H9 (cell line): ENCODE data around the gene C13orf42. TPM values are rescaled to one million over a fixed set of nuclear protein-coding genes. Genes with fewer than 3 reads are reported as not detected.
A peak's percentile ranks its signal among the peaks of the same experiment; 100 is the strongest.

Experiments used
- DNase-seq: peaks from one replicate; pipeline ENCODE4 v3.0.0-alpha.2; 2017
- H2AFZ ChIP-seq: one replicate; pipeline ENCODE4 v1.6.1; 2013; ENCODE audit warnings: mild to moderate bottlenecking, low read length, control low read depth, moderate library complexity
- H2AK5ac ChIP-seq: 2 replicates; pipeline ENCODE4 v1.6.1; 2013; ENCODE audit warnings: low read length, control low read depth, mixed read lengths; ENCODE audit not compliant: insufficient read length
- H2BK120ac ChIP-seq: one replicate; pipeline ENCODE4 v1.6.1; 2013; ENCODE audit warnings: low read depth, mild to moderate bottlenecking, low read length, control low read depth, inconsistent platforms; ENCODE audit not compliant: poor library complexity, severe bottlenecking
- H2BK12ac ChIP-seq: 2 replicates; pipeline ENCODE4 v1.6.1; 2013; ENCODE audit warnings: low read length, control low read depth, mixed read lengths, low read depth; ENCODE audit not compliant: insufficient read length
- H2BK15ac ChIP-seq: 2 replicates; pipeline ENCODE4 v1.6.1; 2013; ENCODE audit warnings: low read depth, low read length, control low read depth
- H2BK20ac ChIP-seq: one replicate; pipeline ENCODE4 v1.6.1; 2013; ENCODE audit warnings: low read depth, mild to moderate bottlenecking, low read length, control low read depth, inconsistent platforms; ENCODE audit not compliant: poor library complexity, severe bottlenecking
- H2BK5ac ChIP-seq: 2 replicates; pipeline ENCODE4 v1.6.1; 2013; ENCODE audit warnings: low read length, control low read depth, mixed read lengths; ENCODE audit not compliant: insufficient read length
- H3K14ac ChIP-seq: 2 replicates; pipeline ENCODE4 v1.6.1; 2013; ENCODE audit warnings: low read length, control low read depth; ENCODE audit not compliant: insufficient read depth
- H3K18ac ChIP-seq: 2 replicates; pipeline ENCODE4 v1.6.1; 2013; ENCODE audit warnings: low read depth, mild to moderate bottlenecking, mixed read lengths, low read length, control low read depth; ENCODE audit not compliant: insufficient read length
- H3K23ac ChIP-seq: 2 replicates; pipeline ENCODE4 v1.6.1; 2013; ENCODE audit warnings: low read length, control low read depth, mixed read lengths, low read depth; ENCODE audit not compliant: insufficient read length
- H3K23me2 ChIP-seq: 2 replicates; pipeline ENCODE4 v1.6.1; 2013; ENCODE audit warnings: low read depth, mild to moderate bottlenecking, mixed read lengths, low read length, control low read depth; ENCODE audit not compliant: insufficient read length, poor library complexity, severe bottlenecking
- H3K27ac ChIP-seq: 2 replicates; pipeline ENCODE4 v1.5.1; 2013; ENCODE audit warnings: low read length, control low read depth, mixed read lengths, low read depth; ENCODE audit not compliant: insufficient read length
- H3K27me3 ChIP-seq: 2 replicates; pipeline ENCODE4 v1.6.1; 2013; ENCODE audit warnings: low read length, control low read depth, inconsistent platforms; ENCODE audit not compliant: insufficient read depth
- H3K4ac ChIP-seq: 2 replicates; pipeline ENCODE4 v1.6.1; 2013; ENCODE audit warnings: low read depth, mild to moderate bottlenecking, control low read depth, inconsistent platforms, low read length, moderate library complexity
- H3K4me1 ChIP-seq: 2 replicates; pipeline ENCODE4 v1.6.1; 2013; ENCODE audit warnings: low read length, control low read depth, inconsistent platforms; ENCODE audit not compliant: insufficient read depth
- H3K4me2 ChIP-seq: 2 replicates; pipeline ENCODE4 v1.6.1; 2013; ENCODE audit warnings: low read length, control low read depth, mixed read lengths; ENCODE audit not compliant: insufficient read length, insufficient read depth
- H3K56ac ChIP-seq: 2 replicates; pipeline ENCODE4 v1.6.1; 2013; ENCODE audit warnings: low read depth, mild to moderate bottlenecking, mixed read lengths, low read length, control low read depth; ENCODE audit not compliant: insufficient read length
- H3K79me1 ChIP-seq: 2 replicates; pipeline ENCODE4 v1.6.1; 2013; ENCODE audit warnings: low read depth, mild to moderate bottlenecking, moderate library complexity, low read length, control low read depth, inconsistent platforms; ENCODE audit not compliant: insufficient read depth, poor library complexity, severe bottlenecking
- H3K79me2 ChIP-seq: 2 replicates; pipeline ENCODE4 v1.6.1; 2013; ENCODE audit warnings: low read length, control low read depth, inconsistent platforms; ENCODE audit not compliant: insufficient read depth
- H3K9ac ChIP-seq: 2 replicates; pipeline ENCODE4 v1.6.1; 2013; ENCODE audit warnings: low read length, control low read depth, mixed read lengths; ENCODE audit not compliant: insufficient read length; ENCODE audit errors: extremely low read depth
- H3K9me3 ChIP-seq: one replicate; pipeline ENCODE4 v1.6.1; 2013; ENCODE audit warnings: low read depth, low read length, inconsistent platforms; ENCODE audit not compliant: control insufficient read depth
- H3T11ph ChIP-seq: one replicate; pipeline ENCODE4 v1.6.1; 2013; ENCODE audit warnings: mild to moderate bottlenecking, low read length, control low read depth, inconsistent platforms
- H4K20me1 ChIP-seq: one replicate; pipeline ENCODE4 v1.6.1; 2013; ENCODE audit not compliant: control insufficient read depth, insufficient read length, insufficient read depth
- H4K5ac ChIP-seq: 2 replicates; pipeline ENCODE4 v1.6.1; 2013; ENCODE audit warnings: low read depth, mild to moderate bottlenecking, mixed read lengths, low read length, control low read depth; ENCODE audit not compliant: insufficient read length
- H4K8ac ChIP-seq: replicated peaks from 2 replicates; pipeline ENCODE4 v1.6.1; 2013; ENCODE audit warnings: low read length, control low read depth, mixed read lengths, low read depth; ENCODE audit not compliant: insufficient read length
- H4K91ac ChIP-seq: 2 replicates; pipeline ENCODE4 v1.6.1; 2013; ENCODE audit warnings: low read depth, mild to moderate bottlenecking, moderate library complexity, mixed read lengths, low read length, control low read depth; ENCODE audit not compliant: insufficient read length
- H3K27ac Mint-ChIP-seq, 3 experiments: 2 replicates in 2 of 3; 3 replicates in 1 of 3; pipeline ENCODE4 v1.8.0; 2020 to 2021; ENCODE audit warnings: mixed read lengths in 3 of 3, mild to moderate bottlenecking in 1 of 3, moderate library complexity in 1 of 3
- H3K27me3 Mint-ChIP-seq: 2 replicates; pipeline ENCODE4 v1.8.0; 2021; ENCODE audit warnings: low read depth, mild to moderate bottlenecking, moderate library complexity, mixed read lengths
- H3K36me3 Mint-ChIP-seq, 3 experiments: 2 replicates in 2 of 3; 3 replicates in 1 of 3; pipeline ENCODE4 v1.8.0; 2020 to 2021; ENCODE audit warnings: low read depth in 3 of 3, mixed read lengths in 3 of 3; ENCODE audit not compliant: insufficient read depth in 1 of 3
- H3K4me1 Mint-ChIP-seq, 2 experiments: 2 replicates each; pipeline ENCODE4 v1.8.0; 2020; ENCODE audit warnings: mixed read lengths in 2 of 2
- H3K4me3 Mint-ChIP-seq, 2 experiments: 2 replicates in 1 of 2; 3 replicates in 1 of 2; pipeline ENCODE4 v1.8.0; 2020 to 2021; ENCODE audit warnings: mild to moderate bottlenecking in 2 of 2, mixed read lengths in 2 of 2, moderate library complexity in 1 of 2
- H3K9me3 Mint-ChIP-seq, 2 experiments: 2 replicates in 1 of 2; 3 replicates in 1 of 2; pipeline ENCODE4 v1.8.0; 2020; ENCODE audit warnings: mild to moderate bottlenecking in 2 of 2, mixed read lengths in 2 of 2, moderate library complexity in 1 of 2
- WGBS: extraction: QIAGEN DNeasy Blood & Tissue Kit; methylation state at CpG from one replicate; pipeline ENCODE4 v1.1.7; 2013; ENCODE audit warnings: missing lambda C conversion rate, low lambda C conversion rate, mixed read lengths; ENCODE audit not compliant: insufficient read length; ENCODE audit errors: extremely low coverage; 5-methylcytosine and 5-hydroxymethylcytosine counted together
- total RNA-seq: library from RNA; stranded (reverse); gene quantifications from 2 replicates; pipeline ENCODE4 v1.2.1, GENCODE V29; 2021
- TF ChIP-seq, protein P1 (sequence below): fragments of 200-600 bp; sonication (generic); conservative IDR thresholded peaks from 3 replicates; pipeline ENCODE4 v1.8.0; 2021; ENCODE audit warnings: antibody characterized with exemption, mild to moderate bottlenecking

Gene C13orf42
- total RNA-seq, 1 experiment from 2014 or later, result 16.5 TPM

DNA sequence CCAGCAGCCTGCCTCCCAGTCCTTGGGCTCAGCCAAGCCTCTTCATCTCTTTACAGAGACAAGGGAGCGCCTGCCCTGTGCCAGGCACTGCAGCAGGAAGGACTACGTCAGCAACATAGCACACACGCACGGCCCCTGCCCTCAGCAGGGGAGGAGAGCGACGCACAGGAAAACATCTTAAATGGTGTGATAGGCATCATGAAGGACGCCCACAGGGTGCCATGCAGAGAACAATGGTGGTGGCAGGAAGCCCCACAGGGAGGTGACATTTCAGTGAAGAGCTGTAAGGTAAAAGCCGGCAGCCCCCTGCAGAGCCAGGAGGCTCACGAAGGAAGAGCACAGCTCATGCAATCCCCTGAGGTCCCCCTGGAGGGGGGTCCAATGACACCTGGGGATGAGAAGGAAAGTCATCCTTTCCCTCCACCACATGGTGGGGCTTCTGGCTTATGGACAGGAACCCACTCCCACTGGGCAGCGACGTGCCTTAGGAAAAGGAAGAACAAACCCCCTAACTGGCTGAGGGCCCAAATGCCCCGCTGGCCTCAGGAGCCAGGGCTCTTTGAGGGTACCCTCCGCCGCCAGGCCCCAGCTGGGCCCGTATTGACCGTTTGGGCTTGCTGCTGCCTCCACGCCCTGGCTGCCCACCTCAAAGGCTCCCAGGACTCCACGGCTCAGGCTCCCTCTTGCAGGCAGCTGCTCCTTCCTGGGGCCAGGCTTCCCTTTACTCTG is 37.3 kb upstream of the C13orf42 start:
- peaks cover 60 to 72% of the 10 kb centered on the region in 2 experiments for H3K4me1 Mint-ChIP-seq
- H2AFZ ChIP-seq, result no peak overlapping the region
- H3K36me3 Mint-ChIP-seq, result peaks cover 27 to 44% (median 35%) of the 10 kb centered on the region in 3 experiments
- H3K4ac ChIP-seq, result no peak overlapping the region
- peak overlapping the region; percentile 74 for H3K14ac ChIP-seq
- H3K4me3 Mint-ChIP-seq, result peak overlapping the region; percentile 24 to 47
- no peaks in the 10 kb centered on the region for H3K27me3 ChIP-seq
- H2BK12ac ChIP-seq, result no peak overlapping the region
- no peak overlapping the region for H3T11ph ChIP-seq
- H3K27me3 Mint-ChIP-seq, result no peaks in the 10 kb centered on the region; the same call in 1 of the 2 replicates
- peak overlapping the region; percentile 9 for H2BK5ac ChIP-seq
- H3K23ac ChIP-seq, result no peak overlapping the region
- H4K8ac ChIP-seq, result no peak overlapping the region
- peak overlapping the region; percentile 84 for H3K27ac ChIP-seq
- no CpG with 5 or more reads among the region's 18 CpGs for WGBS
- H3K79me2 ChIP-seq, result no peaks in the 10 kb centered on the region
- no peak overlapping the region for H2BK20ac ChIP-seq
- DNase-seq, result peak; percentile 93
- H3K79me1 ChIP-seq, result no peaks in the 10 kb centered on the region
- TF ChIP-seq, protein P1, sequence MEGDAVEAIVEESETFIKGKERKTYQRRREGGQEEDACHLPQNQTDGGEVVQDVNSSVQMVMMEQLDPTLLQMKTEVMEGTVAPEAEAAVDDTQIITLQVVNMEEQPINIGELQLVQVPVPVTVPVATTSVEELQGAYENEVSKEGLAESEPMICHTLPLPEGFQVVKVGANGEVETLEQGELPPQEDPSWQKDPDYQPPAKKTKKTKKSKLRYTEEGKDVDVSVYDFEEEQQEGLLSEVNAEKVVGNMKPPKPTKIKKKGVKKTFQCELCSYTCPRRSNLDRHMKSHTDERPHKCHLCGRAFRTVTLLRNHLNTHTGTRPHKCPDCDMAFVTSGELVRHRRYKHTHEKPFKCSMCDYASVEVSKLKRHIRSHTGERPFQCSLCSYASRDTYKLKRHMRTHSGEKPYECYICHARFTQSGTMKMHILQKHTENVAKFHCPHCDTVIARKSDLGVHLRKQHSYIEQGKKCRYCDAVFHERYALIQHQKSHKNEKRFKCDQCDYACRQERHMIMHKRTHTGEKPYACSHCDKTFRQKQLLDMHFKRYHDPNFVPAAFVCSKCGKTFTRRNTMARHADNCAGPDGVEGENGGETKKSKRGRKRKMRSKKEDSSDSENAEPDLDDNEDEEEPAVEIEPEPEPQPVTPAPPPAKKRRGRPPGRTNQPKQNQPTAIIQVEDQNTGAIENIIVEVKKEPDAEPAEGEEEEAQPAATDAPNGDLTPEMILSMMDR, result peak; percentile 13; the same call in 2 of the 3 replicates
- H2AK5ac ChIP-seq, result no peak overlapping the region
- no peak overlapping the region for H3K56ac ChIP-seq
- H4K91ac ChIP-seq, result no peak overlapping the region
- H3K9ac ChIP-seq, result peak overlapping the region; percentile 13
- H3K23me2 ChIP-seq, result no peaks in the 10 kb centered on the region
- H4K20me1 ChIP-seq, result no peaks in the 10 kb centered on the region
- H3K9me3 Mint-ChIP-seq, result peaks cover 20 to 27% of the 10 kb centered on the region in 2 experiments
- H2BK120ac ChIP-seq, result no peak overlapping the region
- peaks cover 30% of the 10 kb centered on the region; the same call in 1 of the 2 replicates for H3K4me1 ChIP-seq
- peak overlapping the region; percentile 25 for H3K18ac ChIP-seq
- H3K4me2 ChIP-seq, result peak overlapping the region; percentile 7
- H3K27ac Mint-ChIP-seq, result peak overlapping the region; percentile 97
- no peak overlapping the region for H4K5ac ChIP-seq
- H2BK15ac ChIP-seq, result no peak overlapping the region; the same call in 1 of the 2 replicates
- no peaks in the 10 kb centered on the region for H3K9me3 ChIP-seq
